Left lung (tissue), 10 donors: Measurements from ENCODE around the gene RBMS3. TPM values are rescaled to one million over a fixed set of nuclear protein-coding genes. Genes with fewer than 3 reads are reported as not detected.
A peak's percentile ranks its signal among the peaks of the same experiment; 100 is the strongest.

Experiments used
- ATAC-seq: fragments of 200-7000 bp; cut with Tn5 transposase; one replicate; pipeline ENCODE4 v1.9.1; 2020; ENCODE audit warnings: moderate library complexity
- DNase-seq, 4 donors: peaks; one replicate each; pipeline ENCODE4 v3.0.0-alpha.2; 2013 to 2020
- H3K27ac ChIP-seq, 2 donors: fragments of 200-600 bp; sonication (generic) in 1 of 2; one replicate each; pipeline versions ENCODE4 v1.5.0 to v1.8.0; 2020 to 2021
- H3K27me3 ChIP-seq, 2 donors: fragments of 200-600 bp; sonication (generic) in 1 of 2; one replicate each; pipeline versions ENCODE4 v1.5.0 to v1.8.0; 2020 to 2021
- H3K36me3 ChIP-seq, 2 donors: fragments of 200-600 bp; sonication (generic) in 1 of 2; one replicate each; pipeline versions ENCODE4 v1.5.0 to v1.8.0; 2020 to 2021
- H3K4me1 ChIP-seq, 2 donors: fragments of 200-600 bp; one replicate each; pipeline ENCODE4 v1.8.0; 2021
- H3K4me3 ChIP-seq, 2 donors: fragments of 200-600 bp; sonication (generic) in 1 of 2; one replicate each; pipeline versions ENCODE4 v1.5.0 to v1.8.0; 2020 to 2021; ENCODE audit warnings: mild to moderate bottlenecking in 1 of 2
- H3K9me3 ChIP-seq, 2 donors: fragments of 200-600 bp; sonication (generic) in 1 of 2; one replicate each; pipeline versions ENCODE4 v1.5.0 to v1.8.0; 2020 to 2021
- CTCF ChIP-seq, 2 donors: fragments of 200-600 bp; sonication (generic) in 1 of 2; IDR thresholded peaks; one replicate each; pipeline versions ENCODE4 v1.5.0 to v1.8.0; 2021; ENCODE audit warnings: antibody characterized with exemption in 2 of 2
- intact Hi-C, 2 donors: fragments of 100-400 bp; cut with DNase I; formaldehyde crosslinking; loops; one replicate each; pipeline versions ENCODE4 v1.11.2 to v1.14.2; 2022
- polyA plus RNA-seq, 6 donors: library from polyadenylated mRNA; unstranded; fragments of 120-200 nt; gene quantifications; one replicate each; pipeline ENCODE4 v1.2.1, GENCODE V29; 2013; ENCODE audit not compliant: insufficient read length in 6 of 6
- total RNA-seq, 2 donors: library from RNA; stranded (reverse); fragmentation: NEBNext Ultra II Directional; extraction: Animal tissue kit (Norgen Biotek cat#: 25700); gene quantifications; one replicate each; pipeline ENCODE4 v1.2.1, GENCODE V29; 2021
- donor health status: DM: no; HTN: yes; CAD: no.
- donor health status: DM: no; HTN: no; CAD: no.

Gene RBMS3
- total and polyA plus RNA-seq, 8 donors: 27.1 to 51.6 (median 37.6) TPM

GRCh38 chr3:29274667-29275066, 6.2 kb upstream of the RBMS3 start:
- H3K4me3 ChIP-seq: no peak overlapping the region
- TF ChIP-seq CTCF (IDR thresholded peaks at IDR 0.05): no peak
- intact Hi-C loops: no loop called here
- DNase-seq (no peak), ATAC-seq (no peak)
- H3K9me3 ChIP-seq: no peaks in the 10 kb centered on the region
- H3K36me3 ChIP-seq: no peaks in the 10 kb centered on the region
- H3K27me3 ChIP-seq: no peaks in the 10 kb centered on the region
- no peak overlapping the region for H3K27ac ChIP-seq
- no peaks in the 10 kb centered on the region for H3K4me1 ChIP-seq

- no peak for DNase-seq
- Histone ChIP-seq H3K4me1 (no peaks in the 10 kb centered on the region), H3K9me3 (no peaks in the 10 kb centered on the region), H3K36me3 (no peaks in the 10 kb centered on the region), H3K27ac (no peak overlapping the region), H3K4me3 (no peak overlapping the region), H3K27me3 (no peaks in the 10 kb centered on the region)
- ATAC-seq: no peak
- intact Hi-C loops: no loop called here
- no peak for TF ChIP-seq CTCF (IDR thresholded peaks at IDR 0.05)
These were observed 5.6 kb upstream of the RBMS3 start for GRCh38 chr3:29275309-29275708.

- Histone ChIP-seq H3K4me1 (no peaks in the 10 kb centered on the region), H3K4me3 (no peak overlapping the region), H3K36me3 (no peaks in the 10 kb centered on the region), H3K27ac (no peak overlapping the region), H3K27me3 (no peaks in the 10 kb centered on the region), H3K9me3 (no peaks in the 10 kb centered on the region)
- ATAC-seq (no peak), DNase-seq (no peak)
- intact Hi-C loops: no loop called here
- TF ChIP-seq CTCF (IDR thresholded peaks at IDR 0.05): no peak
These were observed 3.6 kb upstream of the RBMS3 start for GRCh38 chr3:29277249-29277648.

- Histone ChIP-seq H3K27ac (no peak overlapping the region), H3K27me3 (no peaks in the 10 kb centered on the region), H3K9me3 (no peaks in the 10 kb centered on the region), H3K4me1 (no peaks in the 10 kb centered on the region), H3K4me3 (peak overlapping the region in 1 of 2 donors; percentile 51), H3K36me3 (no peaks in the 10 kb centered on the region)
- ATAC-seq (no peak), DNase-seq (no peak)
- intact Hi-C loops: no loop called here
- no peak for TF ChIP-seq CTCF (IDR thresholded peaks at IDR 0.05)
These were observed 1.6 kb upstream of the RBMS3 start for GRCh38 chr3:29279286-29279685.

GRCh38 chr3:29279806-29280205, 1.1 kb upstream of the RBMS3 start:
- no peak for ATAC-seq

More at GRCh38 chr3:29279806-29280205, 1.1 kb upstream of the RBMS3 start:
- no peaks in the 10 kb centered on the region for H3K27me3 ChIP-seq
- H3K4me1 ChIP-seq: no peaks in the 10 kb centered on the region
- H3K27ac ChIP-seq: no peak overlapping the region
- intact Hi-C loops: no loop called here
- peak overlapping the region in 1 of 2 donors; percentile 51 for H3K4me3 ChIP-seq
- H3K36me3 ChIP-seq: no peaks in the 10 kb centered on the region
- no peaks in the 10 kb centered on the region for H3K9me3 ChIP-seq
- TF ChIP-seq CTCF (IDR thresholded peaks at IDR 0.05): no peak
- peak in 2 of 4 donors; percentile 31 to 35 for DNase-seq
